Osteocyte (in vitro differentiated cells): Measurements from ENCODE around the gene LTN1. TPM values are rescaled to one million over a fixed set of nuclear protein-coding genes. Genes with fewer than 3 reads are reported as not detected.
A peak's percentile ranks its signal among the peaks of the same experiment; 100 is the strongest.

Experiments used
- DNase-seq: peaks from one replicate; pipeline ENCODE4 v3.0.0; 2021; ENCODE audit warnings: mixed read lengths; ENCODE audit not compliant: unreplicated experiment; ENCODE audit errors: extremely low spot score
- H3K27ac Mint-ChIP-seq: one replicate; pipeline ENCODE4 v1.8.0; 2021; ENCODE audit warnings: mild to moderate bottlenecking, mixed read lengths; ENCODE audit not compliant: unreplicated experiment
- H3K27me3 Mint-ChIP-seq: one replicate; pipeline ENCODE4 v1.8.0; 2021; ENCODE audit warnings: mixed read lengths; ENCODE audit not compliant: unreplicated experiment
- H3K36me3 Mint-ChIP-seq: one replicate; pipeline ENCODE4 v1.8.0; 2021; ENCODE audit warnings: mixed read lengths; ENCODE audit not compliant: unreplicated experiment
- H3K4me1 Mint-ChIP-seq: one replicate; pipeline ENCODE4 v1.8.0; 2021; ENCODE audit warnings: mixed read lengths; ENCODE audit not compliant: unreplicated experiment
- H3K4me3 Mint-ChIP-seq: one replicate; pipeline ENCODE4 v1.8.0; 2021; ENCODE audit warnings: mild to moderate bottlenecking, moderate library complexity, mixed read lengths; ENCODE audit not compliant: unreplicated experiment
- H3K9me3 Mint-ChIP-seq: one replicate; pipeline ENCODE4 v1.8.0; 2021; ENCODE audit warnings: mixed read lengths; ENCODE audit not compliant: unreplicated experiment
- CTCF ChIP-seq: fragments of 200-600 bp; sonication (generic); IDR thresholded peaks from 2 replicates; pipeline ENCODE4 v1.5.0; 2021; ENCODE audit warnings: antibody characterized with exemption, mild to moderate bottlenecking, moderate library complexity
- total RNA-seq: library from RNA; stranded (reverse); gene quantifications from 2 replicates; pipeline ENCODE4 v1.2.1, GENCODE V29; 2021

The LTN1 gene
- total RNA-seq, 1 donor from 2014 or later: 25.6 TPM

- Mint-ChIP-seq H3K27ac (no peak overlapping the region), H3K4me3 (no peak overlapping the region)
These were observed 38.2 kb upstream of the LTN1 start for GRCh38 chr21:29030909-29031308.

GRCh38 chr21:29029524-29029923 is 36.8 kb upstream of the LTN1 start:
- peaks cover 16% of the 10 kb centered on the region for H3K4me1 Mint-ChIP-seq
- H3K27ac Mint-ChIP-seq: no peak overlapping the region
- H3K4me3 Mint-ChIP-seq: no peak overlapping the region
- TF ChIP-seq CTCF: no peak
- peaks cover 25% of the 10 kb centered on the region for H3K36me3 Mint-ChIP-seq
- H3K9me3 Mint-ChIP-seq: no peaks in the 10 kb centered on the region
- no peak for DNase-seq
- no peaks in the 10 kb centered on the region for H3K27me3 Mint-ChIP-seq

More at GRCh38 chr21:29030909-29031308, 38.2 kb upstream of the LTN1 start:
- no peak for DNase-seq
- Mint-ChIP-seq H3K4me1 (peaks cover 6% of the 10 kb centered on the region), H3K9me3 (no peaks in the 10 kb centered on the region), H3K27me3 (no peaks in the 10 kb centered on the region), H3K36me3 (peaks cover 30% of the 10 kb centered on the region)
- no peak for TF ChIP-seq CTCF

GRCh38 chr21:29025328-29025713 is 32.6 kb upstream of the LTN1 start:
- TF ChIP-seq CTCF: no peak
- no peak for DNase-seq

GRCh38 chr21:29024474-29025327 is 32.0 kb upstream of the LTN1 start, which contains the start of gene USP16:
Gene USP16, plus strand, starts transcription at chr21:29024668. Its CDS starts 3,246 bp downstream, at chr21:29027914.
- no peaks in the 10 kb centered on the region for H3K9me3 Mint-ChIP-seq
- H3K27me3 Mint-ChIP-seq: no peaks in the 10 kb centered on the region
- peaks cover 22% of the 10 kb centered on the region for H3K4me1 Mint-ChIP-seq
- peak within 1 kb of the TSS; percentile 93 for H3K4me3 Mint-ChIP-seq
- H3K36me3 Mint-ChIP-seq: no peaks in the 10 kb centered on the region
- peak; percentile 17 for TF ChIP-seq CTCF
- peak within 1 kb of the TSS; percentile 100 for H3K27ac Mint-ChIP-seq
- peak; percentile 98 for DNase-seq

More at GRCh38 chr21:29025328-29025713, 32.6 kb upstream of the LTN1 start:
- no peaks in the 10 kb centered on the region for H3K27me3 Mint-ChIP-seq
- H3K9me3 Mint-ChIP-seq: no peaks in the 10 kb centered on the region
- peaks cover 22% of the 10 kb centered on the region for H3K4me1 Mint-ChIP-seq
- peak overlapping the region; percentile 100 for H3K27ac Mint-ChIP-seq
- peak overlapping the region; percentile 93 for H3K4me3 Mint-ChIP-seq
- peaks cover 3% of the 10 kb centered on the region for H3K36me3 Mint-ChIP-seq

- no peak overlapping the region for H3K27ac Mint-ChIP-seq
- H3K36me3 Mint-ChIP-seq: no peaks in the 10 kb centered on the region
- H3K4me1 Mint-ChIP-seq: peaks cover 32% of the 10 kb centered on the region
These were observed 29.5 kb upstream of the LTN1 start for GRCh38 chr21:29022166-29022565.

More at GRCh38 chr21:29022166-29022565, 29.5 kb upstream of the LTN1 start:
- H3K27me3 Mint-ChIP-seq: no peaks in the 10 kb centered on the region
- no peaks in the 10 kb centered on the region for H3K9me3 Mint-ChIP-seq
- no peak for TF ChIP-seq CTCF
- no peak overlapping the region for H3K4me3 Mint-ChIP-seq
- DNase-seq: no peak
